Activated CD8-positive, alpha-beta T cell treated with anti-CD3 and anti-CD28 coated beads, Interleukin-2, amount 10 ng/mL, durations not matched to agents 7 days and 5 days (primary cell): Measurements from ENCODE around the gene HES5. TPM values are rescaled to one million over a fixed set of nuclear protein-coding genes. Genes with fewer than 3 reads are reported as not detected.

Source experiments
- ATAC-seq: fragments of 150-1000 bp; cut with Tn5 transposase; one replicate; pipeline ENCODE4 v1.10.0; 2021; ENCODE audit warnings: moderate library complexity
- CTCF ChIA-PET: fragments of 350-600 bp; sonication (Branson Sonifier 250); formaldehyde crosslinking; loops from one replicate; lab custom pipeline; 2021; ENCODE audit warnings: antibody characterized with exemption; lab: Charles Lee
- POLR2A ChIA-PET: fragments of 350-600 bp; sonication (Branson Sonifier 250); formaldehyde crosslinking; loops from one replicate; lab custom pipeline; 2021; ENCODE audit warnings: antibody characterized with exemption; lab: Charles Lee
- DNase-seq: peaks from one replicate; pipeline ENCODE4 v3.0.0-alpha.2; 2020
- H3K27ac Mint-ChIP-seq: one replicate; pipeline ENCODE4 v1.8.0; 2021; ENCODE audit warnings: mild to moderate bottlenecking, mixed read lengths
- H3K27me3 Mint-ChIP-seq: one replicate; pipeline ENCODE4 v1.8.0; 2021; ENCODE audit warnings: low read depth, mixed read lengths
- H3K36me3 Mint-ChIP-seq: one replicate; pipeline ENCODE4 v1.8.0; 2021; ENCODE audit warnings: low read depth, mixed read lengths
- H3K4me1 Mint-ChIP-seq: one replicate; pipeline ENCODE4 v1.8.0; 2021; ENCODE audit warnings: low read depth, mixed read lengths
- H3K4me3 Mint-ChIP-seq: one replicate; pipeline ENCODE4 v1.8.0; 2021; ENCODE audit warnings: mild to moderate bottlenecking, mixed read lengths
- H3K9me3 Mint-ChIP-seq: one replicate; pipeline ENCODE4 v1.8.0; 2022; ENCODE audit warnings: mixed read lengths; ENCODE audit not compliant: insufficient read depth
- total RNA-seq, 2 experiments: library from RNA; stranded (reverse); gene quantifications; one replicate each; pipeline ENCODE4 v1.2.3, GENCODE V29; 2021

Gene HES5
- total RNA-seq, 2 experiments from 2014 or later, result not detected

DNA sequence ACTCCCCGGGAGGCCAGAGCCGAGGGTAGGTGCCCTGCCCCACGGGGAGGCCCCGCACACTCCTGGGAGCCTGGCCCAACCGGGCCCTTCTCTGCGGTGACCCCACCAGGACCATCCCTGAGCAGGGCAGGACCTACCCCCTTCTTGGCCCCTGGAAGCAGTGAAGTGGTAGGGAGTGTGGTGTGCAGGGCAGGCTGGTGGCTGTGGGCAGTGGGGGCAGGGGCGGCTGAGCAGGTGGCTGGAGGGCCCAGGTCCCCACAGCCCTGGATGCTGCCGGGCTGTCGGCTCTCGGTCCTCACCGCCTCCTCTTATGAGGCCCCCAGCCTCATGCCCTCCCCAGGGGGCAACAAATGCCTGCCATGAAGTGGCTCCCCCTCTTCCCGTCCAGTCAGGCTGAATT is 34.5 kb downstream of the HES5 start:
- Mint-ChIP-seq H3K27me3 (no peaks in the 10 kb centered on the region), H3K36me3 (no peaks in the 10 kb centered on the region), H3K4me1 (peaks cover 45% of the 10 kb centered on the region), H3K4me3 (no peak overlapping the region), H3K27ac (no peak overlapping the region), H3K9me3 (no peaks in the 10 kb centered on the region)
- POLR2A ChIA-PET, result no interaction called here
- DNase-seq (no peak), ATAC-seq (no peak)
- CTCF ChIA-PET, result interaction anchor here (1.0 kb wide), 1 partner anchor 52 kb away, joined by 3 read pairs; no protein-coding TSS in a partner anchor

DNA sequence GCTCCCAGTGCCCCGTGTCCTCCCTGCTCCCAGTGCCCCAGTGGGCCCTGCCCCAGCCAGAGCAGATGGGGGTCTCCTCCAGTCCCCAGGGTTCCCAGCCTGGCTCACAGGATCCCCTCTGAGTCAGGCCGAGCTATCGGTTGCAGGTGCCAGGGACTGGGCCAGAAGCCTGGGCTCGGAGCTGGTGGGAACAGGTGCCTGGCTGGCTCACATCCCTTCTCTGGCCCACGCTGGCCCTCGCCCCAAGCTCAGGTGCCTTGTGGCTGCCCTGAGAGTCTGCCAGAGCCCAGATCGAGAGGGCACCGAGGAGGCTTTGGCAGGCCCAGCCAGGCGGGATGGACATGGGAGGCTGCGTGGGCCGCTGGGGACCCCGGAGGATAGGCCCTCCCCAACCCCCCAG is 35.0 kb downstream of the HES5 start:
- H3K4me3 Mint-ChIP-seq, result no peak overlapping the region
- ChIA-PET CTCF (no interaction called here), POLR2A (interaction anchor here (1.2 to 1.3 kb wide), 2 partner anchors 13 to 79 kb away, joined by 3 to 5 read pairs; no protein-coding TSS in a partner anchor)
- no peak for ATAC-seq
- no peaks in the 10 kb centered on the region for H3K9me3 Mint-ChIP-seq
- no peak for DNase-seq
- H3K4me1 Mint-ChIP-seq, result peaks cover 39% of the 10 kb centered on the region
- no peak overlapping the region for H3K27ac Mint-ChIP-seq
- H3K36me3 Mint-ChIP-seq, result no peaks in the 10 kb centered on the region
- no peaks in the 10 kb centered on the region for H3K27me3 Mint-ChIP-seq

DNA sequence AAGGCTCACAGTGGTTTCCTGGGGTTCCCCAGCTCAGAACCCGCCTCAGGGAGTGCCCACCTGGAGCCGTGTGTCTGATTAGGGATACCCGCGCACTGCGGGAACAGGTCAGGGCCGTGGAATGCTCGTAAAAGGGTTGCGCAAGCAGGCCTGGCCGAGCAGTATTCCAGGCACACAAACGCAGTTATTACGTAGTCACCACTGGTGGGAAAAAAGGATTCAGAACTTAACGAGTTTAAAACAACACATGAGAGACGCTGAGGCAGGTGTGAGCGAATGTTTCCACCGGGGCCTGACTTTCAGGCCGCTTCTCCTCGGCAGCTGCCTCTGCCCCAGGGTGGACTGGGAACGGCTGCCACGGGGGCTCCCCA is 35.8 kb downstream of the HES5 start:
- Mint-ChIP-seq H3K4me1 (peaks cover 32% of the 10 kb centered on the region), H3K27me3 (no peaks in the 10 kb centered on the region), H3K27ac (peak overlapping the region; percentile 7), H3K9me3 (peaks cover 3% of the 10 kb centered on the region), H3K36me3 (no peaks in the 10 kb centered on the region), H3K4me3 (no peak overlapping the region)
- ChIA-PET POLR2A (interaction anchor here (1.2 to 1.3 kb wide), 2 partner anchors 13 to 79 kb away, joined by 3 to 5 read pairs; no protein-coding TSS in a partner anchor), CTCF (interaction anchor here (1.4 kb wide), 1 partner anchor 29 kb away, joined by 5 read pairs; no protein-coding TSS in a partner anchor)
- ATAC-seq, result no peak
- no peak for DNase-seq

DNA sequence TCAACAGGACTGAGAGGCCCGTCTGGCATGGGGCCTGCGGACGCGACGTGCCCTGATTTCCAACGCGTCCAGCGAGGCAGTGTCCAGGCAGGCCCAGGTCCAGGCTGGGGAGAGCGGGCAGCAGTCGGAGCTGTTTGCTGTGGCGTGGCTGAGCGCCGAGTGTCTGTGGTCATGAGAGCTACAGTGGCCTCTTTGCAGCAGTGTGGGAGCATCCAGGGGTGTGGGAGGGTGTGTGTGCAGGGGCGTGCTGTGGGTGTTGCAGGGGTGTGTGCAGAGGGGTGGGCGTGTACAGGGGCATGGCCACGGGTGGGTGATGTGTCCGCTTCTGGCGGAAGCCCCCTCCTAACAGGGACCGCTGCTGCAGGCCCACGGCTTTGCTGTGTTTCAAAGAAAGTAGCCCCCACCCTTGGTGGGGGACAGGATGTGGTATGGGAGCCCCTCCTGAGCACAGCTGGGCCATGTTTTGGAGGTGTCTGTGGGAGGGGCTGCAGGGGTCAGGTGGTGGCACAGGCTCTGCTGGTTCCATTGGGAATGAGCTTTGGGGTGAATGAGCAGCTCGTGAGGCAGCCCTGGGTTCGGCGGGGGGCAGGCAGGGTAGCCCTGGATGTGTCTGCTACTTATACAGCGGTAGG is 36.3 kb downstream of the HES5 start:
- ATAC-seq (peak; percentile 12), DNase-seq (peak; percentile 32)
- peaks cover 28% of the 10 kb centered on the region for H3K4me1 Mint-ChIP-seq
- CTCF ChIA-PET, result interaction anchor here (1.4 kb wide), 1 partner anchor 30 kb away, joined by 5 read pairs; no protein-coding TSS in a partner anchor
- H3K4me3 Mint-ChIP-seq, result no peak overlapping the region
- POLR2A ChIA-PET, result interaction anchor here (1.0 to 1.3 kb wide), 3 partner anchors 14 to 78 kb away, joined by 3 to 5 read pairs (median 3); partner anchors contain the start of gene PANK4
- peak overlapping the region; percentile 39 for H3K27ac Mint-ChIP-seq
- H3K36me3 Mint-ChIP-seq, result no peaks in the 10 kb centered on the region
- H3K9me3 Mint-ChIP-seq, result peaks cover 3% of the 10 kb centered on the region
- H3K27me3 Mint-ChIP-seq, result no peaks in the 10 kb centered on the region

DNA sequence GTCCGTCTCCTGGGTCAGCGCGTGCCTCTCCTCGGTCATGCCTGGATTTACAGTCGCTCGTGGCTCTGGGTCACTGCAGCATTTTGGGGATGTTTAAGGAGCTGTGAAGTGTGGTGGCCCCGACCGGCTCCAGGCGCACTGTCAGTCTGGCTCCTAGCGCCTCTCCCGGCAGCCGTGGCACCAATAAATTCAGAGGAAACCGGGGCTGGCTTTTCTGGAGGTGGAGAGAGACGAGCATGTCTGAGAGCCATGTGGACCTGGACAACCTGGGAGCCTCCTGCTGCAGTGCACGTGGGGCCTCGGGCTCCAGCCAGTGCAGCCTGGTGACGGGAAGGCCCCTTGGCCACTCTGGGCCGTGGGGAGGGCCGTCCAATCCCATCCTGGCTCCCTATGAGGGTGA is 36.8 kb downstream of the HES5 start:
- peaks cover 3% of the 10 kb centered on the region for H3K9me3 Mint-ChIP-seq
- H3K4me3 Mint-ChIP-seq, result no peak overlapping the region
- no peaks in the 10 kb centered on the region for H3K27me3 Mint-ChIP-seq
- H3K27ac Mint-ChIP-seq, result no peak overlapping the region
- ChIA-PET POLR2A (interaction anchor here (1.0 kb wide), 1 partner anchor 33 kb away, joined by 3 read pairs; the partner anchor contains the start of gene PANK4), CTCF (interaction anchor here (1.4 kb wide), 1 partner anchor 31 kb away, joined by 5 read pairs; no protein-coding TSS in a partner anchor)
- no peak for ATAC-seq
- peaks cover 28% of the 10 kb centered on the region for H3K4me1 Mint-ChIP-seq
- no peaks in the 10 kb centered on the region for H3K36me3 Mint-ChIP-seq
- DNase-seq, result no peak

DNA sequence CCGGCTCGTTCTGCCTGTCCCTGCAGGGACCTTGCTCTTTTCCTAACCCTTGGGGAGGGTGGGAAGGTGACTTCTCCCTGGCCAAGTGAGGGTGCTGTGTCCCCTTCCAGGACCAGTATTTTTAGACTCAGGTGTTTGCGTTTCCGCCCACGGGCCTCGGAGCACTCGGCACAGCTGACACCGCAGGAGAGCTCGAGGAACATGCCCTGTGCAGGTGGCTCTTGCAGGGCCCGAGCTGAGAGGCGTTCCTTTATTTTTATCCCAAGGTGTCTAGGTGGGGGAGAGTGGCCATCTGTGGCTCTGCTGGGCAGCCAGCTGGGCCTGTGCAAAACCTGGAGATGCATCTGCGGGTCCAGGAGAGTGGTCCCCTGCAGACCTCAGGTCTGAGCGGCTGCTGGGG is 38.0 kb downstream of the HES5 start:
- Mint-ChIP-seq H3K9me3 (peaks cover 9% of the 10 kb centered on the region), H3K4me1 (peaks cover 27% of the 10 kb centered on the region), H3K36me3 (no peaks in the 10 kb centered on the region), H3K4me3 (no peak overlapping the region), H3K27me3 (no peaks in the 10 kb centered on the region), H3K27ac (no peak overlapping the region)
- ATAC-seq, result no peak
- ChIA-PET CTCF (no interaction called here), POLR2A (interaction anchor here (0.7 kb wide), 1 partner anchor 56 kb away, joined by 4 read pairs; no protein-coding TSS in a partner anchor)
- no peak for DNase-seq

DNA sequence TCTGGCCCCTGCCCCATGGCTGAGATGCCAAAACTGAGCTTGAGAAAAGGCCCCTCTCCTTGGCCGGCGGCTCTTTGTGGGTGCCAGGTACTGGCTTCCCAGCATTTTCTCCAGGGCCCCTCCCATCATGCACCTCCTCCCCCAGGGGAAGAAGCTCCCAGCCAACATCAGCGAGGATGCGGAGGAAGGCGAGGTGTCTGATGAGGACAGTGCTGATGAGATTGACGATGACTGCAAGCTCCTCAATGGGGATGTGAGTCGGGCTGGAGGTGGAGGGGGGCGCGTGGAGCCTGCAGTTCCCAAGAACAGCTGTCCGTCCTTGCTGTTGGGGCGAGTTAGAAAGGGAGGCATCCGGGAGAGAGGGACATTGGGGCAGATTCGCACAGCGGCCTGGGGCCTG is 40.4 kb downstream of the HES5 start:
- CTCF ChIA-PET, result interaction anchor here (1.2 kb wide), 1 partner anchor 11 kb away, joined by 3 read pairs; no protein-coding TSS in a partner anchor
- Mint-ChIP-seq H3K4me3 (no peak overlapping the region), H3K27me3 (no peaks in the 10 kb centered on the region), H3K4me1 (peaks cover 14% of the 10 kb centered on the region), H3K27ac (no peak overlapping the region), H3K36me3 (no peaks in the 10 kb centered on the region), H3K9me3 (peaks cover 9% of the 10 kb centered on the region)
- no peak for ATAC-seq
- no peak for DNase-seq
- POLR2A ChIA-PET, result no interaction called here

DNA sequence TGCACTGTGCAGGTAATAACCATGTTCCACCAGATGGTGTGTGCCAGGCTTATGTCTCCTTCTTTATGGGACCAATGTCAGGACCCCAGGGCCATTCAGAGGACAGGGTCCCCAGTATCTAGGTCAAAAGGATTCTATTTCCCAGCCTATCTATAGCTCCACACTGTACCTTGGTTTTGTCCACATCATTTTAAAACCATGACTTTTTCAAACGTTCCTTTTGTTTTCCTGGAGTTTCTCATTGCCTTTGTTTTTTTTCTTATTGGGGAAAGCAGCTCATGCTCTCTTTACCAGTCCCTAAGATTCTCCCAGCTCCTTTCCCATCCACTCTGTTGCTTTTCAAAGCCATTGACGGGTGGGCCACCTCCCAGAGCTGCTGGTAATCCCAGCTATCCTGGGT is 41.4 kb downstream of the HES5 start:
- Mint-ChIP-seq H3K27ac (no peak overlapping the region), H3K27me3 (no peaks in the 10 kb centered on the region), H3K36me3 (no peaks in the 10 kb centered on the region), H3K4me3 (no peak overlapping the region), H3K4me1 (peaks cover 7% of the 10 kb centered on the region), H3K9me3 (peaks cover 9% of the 10 kb centered on the region)
- DNase-seq (no peak), ATAC-seq (no peak)
- ChIA-PET POLR2A (no interaction called here), CTCF (interaction anchor here (1.2 kb wide), 1 partner anchor 12 kb away, joined by 3 read pairs; no protein-coding TSS in a partner anchor)

DNA sequence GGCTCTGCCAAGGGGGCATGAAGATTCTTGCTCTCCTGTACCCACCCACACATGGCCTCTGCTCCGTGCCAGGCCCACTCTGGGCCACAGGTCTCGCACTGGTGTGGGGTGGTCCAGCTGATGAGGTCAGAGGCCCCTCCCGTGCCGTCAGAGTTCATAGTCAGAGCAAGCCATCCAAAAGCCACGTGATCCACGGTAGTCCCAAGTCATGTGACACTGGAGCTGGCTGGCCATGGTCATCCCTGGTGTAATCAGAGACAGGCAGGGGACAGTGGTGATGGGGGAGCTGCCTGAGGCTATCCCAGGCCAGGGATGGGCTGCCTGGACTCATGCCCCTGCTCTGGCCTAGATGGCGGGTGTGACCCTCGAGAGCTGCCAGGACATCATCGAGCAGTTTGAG is 43.5 kb downstream of the HES5 start:
- ChIA-PET CTCF (no interaction called here), POLR2A (no interaction called here)
- DNase-seq (no peak), ATAC-seq (no peak)
- peaks cover 9% of the 10 kb centered on the region for H3K9me3 Mint-ChIP-seq
- H3K4me3 Mint-ChIP-seq, result no peak overlapping the region
- no peaks in the 10 kb centered on the region for H3K36me3 Mint-ChIP-seq
- no peak overlapping the region for H3K27ac Mint-ChIP-seq
- H3K27me3 Mint-ChIP-seq, result no peaks in the 10 kb centered on the region
- no peaks in the 10 kb centered on the region for H3K4me1 Mint-ChIP-seq

DNA sequence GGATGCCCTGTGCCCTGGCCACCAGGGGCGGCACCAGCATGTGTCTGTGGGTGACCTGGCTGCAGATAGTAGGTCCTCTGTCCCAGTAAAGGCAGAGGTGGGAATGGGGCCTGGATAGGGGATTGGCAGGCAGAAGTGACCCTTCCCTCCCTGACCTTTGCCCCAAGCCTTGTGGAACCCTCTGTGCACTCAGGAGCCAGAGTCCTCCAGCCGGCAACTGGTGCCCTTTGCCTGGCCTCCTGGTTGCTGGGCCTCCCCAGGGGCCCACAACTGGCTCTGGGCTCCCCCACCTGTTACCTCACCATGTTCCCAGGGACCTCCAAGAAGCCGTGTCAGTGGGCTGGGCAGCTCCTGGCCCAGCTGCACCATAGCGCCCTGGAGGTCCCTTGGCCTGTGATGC is 44.0 kb downstream of the HES5 start:
- Mint-ChIP-seq H3K36me3 (no peaks in the 10 kb centered on the region), H3K9me3 (peaks cover 9% of the 10 kb centered on the region), H3K27ac (no peak overlapping the region), H3K27me3 (no peaks in the 10 kb centered on the region), H3K4me1 (no peaks in the 10 kb centered on the region), H3K4me3 (no peak overlapping the region)
- ChIA-PET POLR2A (no interaction called here), CTCF (no interaction called here)
- ATAC-seq (no peak), DNase-seq (no peak)

DNA sequence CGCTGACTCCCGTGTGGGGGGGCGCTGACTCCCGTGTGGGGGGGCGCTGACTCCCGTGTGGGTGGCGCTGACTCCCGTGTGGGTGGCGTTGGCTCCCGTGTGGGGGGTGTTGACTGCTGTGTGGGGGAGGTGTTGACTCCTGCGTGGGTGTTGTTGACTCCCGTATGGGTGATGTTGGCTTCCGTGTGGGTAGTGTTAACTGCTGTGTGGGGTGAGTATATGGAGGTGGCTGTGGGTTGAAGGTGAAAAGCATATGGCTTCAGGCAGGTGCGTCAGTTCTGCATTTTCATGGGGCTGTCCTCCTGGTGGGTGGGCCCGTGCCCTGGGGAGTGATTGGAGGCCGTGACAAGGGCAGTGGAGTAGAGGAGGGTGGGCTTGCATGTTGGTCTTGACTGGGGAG is 46.1 kb downstream of the HES5 start:
- DNase-seq (no peak), ATAC-seq (no peak)
- Mint-ChIP-seq H3K27ac (peak overlapping the region; percentile 1), H3K4me3 (no peak overlapping the region), H3K36me3 (no peaks in the 10 kb centered on the region), H3K9me3 (peaks cover 5% of the 10 kb centered on the region), H3K4me1 (no peaks in the 10 kb centered on the region), H3K27me3 (no peaks in the 10 kb centered on the region)
- ChIA-PET CTCF (no interaction called here), POLR2A (no interaction called here)

DNA sequence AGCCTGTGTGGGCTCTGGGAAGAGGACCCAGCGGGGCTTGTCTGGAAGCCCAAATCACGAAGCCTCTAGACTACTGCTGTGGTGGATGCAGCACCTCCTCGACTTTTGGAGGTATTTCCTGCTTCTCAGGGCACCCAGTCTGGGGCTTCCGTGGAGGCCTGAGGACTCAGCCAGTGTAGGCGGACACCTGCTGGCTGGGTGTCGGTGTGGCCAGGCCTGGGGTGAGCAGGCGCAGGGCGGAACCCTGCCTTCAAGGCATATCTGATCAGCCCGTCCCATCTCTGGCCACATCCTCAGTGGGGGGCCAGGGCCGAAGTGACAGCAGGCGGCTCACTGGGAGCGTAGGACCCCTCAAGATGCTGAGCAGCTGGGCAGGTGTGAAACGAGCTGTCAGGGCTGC is 47.0 kb downstream of the HES5 start:
- DNase-seq, result no peak
- ChIA-PET POLR2A (no interaction called here), CTCF (no interaction called here)
- Mint-ChIP-seq H3K4me3 (no peak overlapping the region), H3K27me3 (no peaks in the 10 kb centered on the region), H3K4me1 (no peaks in the 10 kb centered on the region), H3K9me3 (peaks cover 5% of the 10 kb centered on the region), H3K36me3 (no peaks in the 10 kb centered on the region), H3K27ac (no peak overlapping the region)
- ATAC-seq, result no peak
